Natural killer cell (primary cell): ENCODE data around the gene TEAD1. TPM values are rescaled to one million over a fixed set of nuclear protein-coding genes. Genes with fewer than 3 reads are reported as not detected.

Experiments used
- ATAC-seq, 3 donors: fragments of 150-1000 bp in 2 of 3; fragments of 200-7000 bp in 1 of 3; cut with Tn5 transposase; 1 replicate in 1 of 3; 2 replicates in 2 of 3; pipeline ENCODE4 v1.10.0; 2021; ENCODE audit warnings: mild to moderate bottlenecking in 2 of 3, moderate library complexity in 2 of 3
- DNase-seq, 2 donors: peaks; one replicate each; pipeline versions ENCODE4 v3.0.0 to v3.0.0-alpha.2; 2013 to 2021; ENCODE audit warnings: mixed read lengths in 1 of 2
- H3K27ac ChIP-seq: one replicate; pipeline ENCODE4 v1.5.1; 2013; ENCODE audit warnings: mild to moderate bottlenecking, low read length
- H3K27me3 ChIP-seq: one replicate; pipeline ENCODE4 v1.6.1; 2013; ENCODE audit warnings: low read length; ENCODE audit not compliant: control insufficient read depth, insufficient read depth
- H3K36me3 ChIP-seq: one replicate; pipeline ENCODE4 v1.6.1; 2013; ENCODE audit warnings: low read length; ENCODE audit not compliant: control insufficient read depth, insufficient read depth
- H3K4me1 ChIP-seq: one replicate; pipeline ENCODE4 v1.6.1; 2013; ENCODE audit warnings: low read length; ENCODE audit not compliant: control insufficient read depth, insufficient read depth
- H3K4me3 ChIP-seq: one replicate; pipeline ENCODE4 v1.5.1; 2013; ENCODE audit warnings: low read length
- H3K9me3 ChIP-seq: one replicate; pipeline ENCODE4 v1.6.1; 2013; ENCODE audit warnings: low read length; ENCODE audit not compliant: control insufficient read depth, insufficient read depth
- H3K27ac Mint-ChIP-seq, 2 donors: one replicate each; pipeline ENCODE4 v1.8.0; 2022; ENCODE audit warnings: mild to moderate bottlenecking in 2 of 2, mixed read lengths in 2 of 2, moderate library complexity in 1 of 2
- H3K27me3 Mint-ChIP-seq, 2 donors: one replicate each; pipeline ENCODE4 v1.8.0; 2022; ENCODE audit warnings: low read depth in 2 of 2, mixed read lengths in 2 of 2
- H3K36me3 Mint-ChIP-seq: one replicate; pipeline ENCODE4 v1.8.0; 2022; ENCODE audit warnings: mixed read lengths
- H3K4me1 Mint-ChIP-seq, 2 donors: one replicate each; pipeline ENCODE4 v1.8.0; 2022; ENCODE audit warnings: mixed read lengths in 2 of 2
- H3K4me3 Mint-ChIP-seq: one replicate; pipeline ENCODE4 v1.8.0; 2022; ENCODE audit warnings: mild to moderate bottlenecking, moderate library complexity, mixed read lengths
- H3K9me3 Mint-ChIP-seq, 2 donors: one replicate each; pipeline ENCODE4 v1.8.0; 2022; ENCODE audit warnings: mixed read lengths in 2 of 2
- CTCF ChIP-seq: fragments of 200-600 bp; IDR thresholded peaks from one replicate; pipeline ENCODE4 v1.8.0; 2022; ENCODE audit warnings: antibody characterized with exemption
- WGBS: methylation state at CpG from one replicate; pipeline ENCODE4 v1.1.7; 2013; ENCODE audit warnings: missing lambda C conversion rate; ENCODE audit not compliant: insufficient coverage; 5-methylcytosine and 5-hydroxymethylcytosine counted together
- intact Hi-C: fragments of 100-400 bp; cut with micrococcal nuclease; formaldehyde crosslinking; loops from one replicate; pipeline ENCODE4 v1.14.2; 2022
- total RNA-seq, 4 donors: library from RNA; stranded (reverse); fragments of 120-200 nt in 1 of 4; gene quantifications; one replicate each; pipeline versions ENCODE4 v1.2.3 to v1.2.4, GENCODE V29; 2013 to 2022

The TEAD1 gene
- total RNA-seq, 3 donors from 2014 or later (not counting 1 experiment from before 2014, with no cell fraction given), result not detected

GRCh38 chr11:12692229-12693075, 18.2 kb downstream of the TEAD1 start:
- Histone ChIP-seq H3K27me3 (peaks cover 23% of the 10 kb centered on the region), H3K4me1 (no peaks in the 10 kb centered on the region), H3K36me3 (no peaks in the 10 kb centered on the region), H3K27ac (no peak overlapping the region), H3K9me3 (peaks cover 2% of the 10 kb centered on the region), H3K4me3 (no peak overlapping the region)
- intact Hi-C loops, result no loop called here
- Mint-ChIP-seq H3K9me3 (peaks cover 0 to 2% of the 10 kb centered on the region in 2 donors), H3K27ac (no peak overlapping the region), H3K27me3 (peaks cover 58 to 88% of the 10 kb centered on the region in 2 donors), H3K4me1 (no peaks in the 10 kb centered on the region), H3K4me3 (no peak overlapping the region), H3K36me3 (no peaks in the 10 kb centered on the region)
- ATAC-seq (no peak), DNase-seq (no peak)
- 46% methylated on average over 12 of the region's 14 CpGs for WGBS
- no peak for TF ChIP-seq CTCF

GRCh38 chr11:12693094-12693478, 18.9 kb downstream of the TEAD1 start:
- no peaks in the 10 kb centered on the region for H3K4me1 Mint-ChIP-seq
- intact Hi-C loops, result no loop called here
- WGBS, result 61% methylated on average over 5 of the region's 5 CpGs
- peaks cover 54 to 89% of the 10 kb centered on the region in 2 donors for H3K27me3 Mint-ChIP-seq
- DNase-seq (no peak), ATAC-seq (no peak)
- no peak overlapping the region for H3K4me3 Mint-ChIP-seq
- H3K36me3 ChIP-seq, result no peaks in the 10 kb centered on the region
- H3K4me3 ChIP-seq, result no peak overlapping the region
- no peak overlapping the region for H3K27ac ChIP-seq
- H3K27me3 ChIP-seq, result peaks cover 23% of the 10 kb centered on the region
- H3K36me3 Mint-ChIP-seq, result no peaks in the 10 kb centered on the region
- H3K9me3 Mint-ChIP-seq, result peaks cover 0 to 2% of the 10 kb centered on the region in 2 donors
- TF ChIP-seq CTCF, result no peak
- peaks cover 2% of the 10 kb centered on the region for H3K9me3 ChIP-seq
- no peaks in the 10 kb centered on the region for H3K4me1 ChIP-seq
- no peak overlapping the region for H3K27ac Mint-ChIP-seq

- Histone ChIP-seq H3K27ac (no peak overlapping the region), H3K9me3 (peaks cover 2% of the 10 kb centered on the region), H3K27me3 (peaks cover 23% of the 10 kb centered on the region), H3K4me3 (no peak overlapping the region), H3K36me3 (no peaks in the 10 kb centered on the region), H3K4me1 (no peaks in the 10 kb centered on the region)
- 4% methylated on average over 13 of the region's 13 CpGs for WGBS
- Mint-ChIP-seq H3K4me1 (no peaks in the 10 kb centered on the region), H3K9me3 (peaks cover 0 to 2% of the 10 kb centered on the region in 2 donors), H3K27me3 (peaks cover 53 to 89% of the 10 kb centered on the region in 2 donors), H3K36me3 (no peaks in the 10 kb centered on the region), H3K27ac (no peak overlapping the region), H3K4me3 (no peak overlapping the region)
- ATAC-seq (no peak), DNase-seq (peak in 1 of 2 donors; percentile 7)
- intact Hi-C loops, result no loop called here
- TF ChIP-seq CTCF, result no peak
Measured at GRCh38 chr11:12693479-12694182, 19.4 kb downstream of the TEAD1 start.
